ENCODE results near the gene CDH4.

The CDH4 gene

GRCh38 chr20:61859767-61860166 is 607.7 kb downstream of the CDH4 start:
- no peak for DNase-seq

GRCh38 chr20:61860260-61860987 is 608.4 kb downstream of the CDH4 start:
- no peak for DNase-seq

GRCh38 chr20:61861054-61861841 is 609.2 kb downstream of the CDH4 start:
- DNase-seq, result no peak

GRCh38 chr20:61861858-61862257 is 609.8 kb downstream of the CDH4 start:
- DNase-seq, result no peak

- DNase-seq, result no peak
These were observed 610.8 kb downstream of the CDH4 start for GRCh38 chr20:61862881-61863280.

- DNase-seq, result no peak
These were observed 612.4 kb downstream of the CDH4 start for GRCh38 chr20:61864481-61864880.

GRCh38 chr20:61865353-61865752 is 613.3 kb downstream of the CDH4 start:
- no peak for DNase-seq

- no peak for DNase-seq
These were observed 614.1 kb downstream of the CDH4 start for GRCh38 chr20:61866165-61866564.

GRCh38 chr20:61868006-61868405 is 615.9 kb downstream of the CDH4 start:
- no peak for DNase-seq

- DNase-seq, result no peak
These were observed 616.5 kb downstream of the CDH4 start for GRCh38 chr20:61868466-61869090.

- no peak for DNase-seq
These were observed 617.9 kb downstream of the CDH4 start for GRCh38 chr20:61869750-61870507.

- no peak for DNase-seq
These were observed 619.1 kb downstream of the CDH4 start for GRCh38 chr20:61871160-61871559.

GRCh38 chr20:61871913-61872312 is 619.9 kb downstream of the CDH4 start:
- DNase-seq, result no peak

- no peak for DNase-seq
These were observed 620.4 kb downstream of the CDH4 start for GRCh38 chr20:61872371-61872900.

GRCh38 chr20:61873651-61874420 is 621.8 kb downstream of the CDH4 start:
- no peak for DNase-seq

- no peak for DNase-seq
These were observed 622.5 kb downstream of the CDH4 start for GRCh38 chr20:61874421-61875068.

- no peak for DNase-seq
These were observed 623.3 kb downstream of the CDH4 start for GRCh38 chr20:61875221-61875885.

- DNase-seq, result no peak
These were observed 623.9 kb downstream of the CDH4 start for GRCh38 chr20:61875996-61876395.

- no peak for DNase-seq
These were observed 625.1 kb downstream of the CDH4 start for GRCh38 chr20:61876952-61877728.
